Mucosa of descending colon (tissue), 3 donors: ENCODE measurements around the gene NPIPA8. TPM values are rescaled to one million over a fixed set of nuclear protein-coding genes. Genes with fewer than 3 reads are reported as not detected.
A peak's percentile ranks its signal among the peaks of the same experiment; 100 is the strongest.
"Not testable (repeated sequence)": the region's sequence is repeated elsewhere in the genome, so short reads cannot be mapped to it uniquely, and the experiment has no call there.

ENCODE experiments used
- ATAC-seq: fragments of 200-7000 bp; cut with Tn5 transposase; one replicate; pipeline ENCODE4 v1.9.1; 2020; ENCODE audit warnings: mild to moderate bottlenecking, moderate library complexity
- DNase-seq, 3 donors: peaks; one replicate each; pipeline ENCODE4 v3.0.0-alpha.2; 2020
- H3K36me3 ChIP-seq: fragments of 200-600 bp; one replicate; pipeline ENCODE4 v1.8.0; 2021; ENCODE audit warnings: low read depth, mild to moderate bottlenecking
- H3K4me1 ChIP-seq: fragments of 200-600 bp; one replicate; pipeline ENCODE4 v1.8.0; 2021; ENCODE audit warnings: low read depth, mild to moderate bottlenecking
- H3K4me3 ChIP-seq: fragments of 200-600 bp; one replicate; pipeline ENCODE4 v1.8.0; 2021; ENCODE audit warnings: mild to moderate bottlenecking
- H3K9me3 ChIP-seq: fragments of 200-600 bp; one replicate; pipeline ENCODE4 v1.8.0; 2021; ENCODE audit warnings: mild to moderate bottlenecking
- intact Hi-C, 2 donors: fragments of 100-400 bp; cut with DNase I in 1 of 2; cut with micrococcal nuclease in 1 of 2; formaldehyde crosslinking; loops; one replicate each; pipeline versions ENCODE4 v1.11.0 to v1.11.1; 2022; cut with DNase I, micrococcal nuclease
- long read RNA-seq, 2 donors: library from polyadenylated mRNA; unstranded; transcript quantifications; one replicate each; pipeline ENCODE4 v2.0.0, GENCODE V29; 2019 to 2021
- total RNA-seq, 3 donors: library from RNA; stranded (reverse); fragmentation: NEBNext Ultra II Directional in 2 of 3; extraction: Animal tissue kit (Norgen Biotek cat#: 25700) in 2 of 3; gene quantifications; one replicate each; pipeline versions ENCODE4 v1.2.1 to v1.2.4, GENCODE V29; 2021 to 2023
- donor health status: DM: no; HTN: no; CAD: no; lungs with moderate emphysema.
- donor health status: DM: no; HTN: no; CAD: no.
- donor health status: DM: no; HTN: yes; CAD: no.

Gene NPIPA8
- total RNA-seq, result 1 to 10 TPM in 1 of 3 donors, under 1 TPM in 1, not detected in 1; 0.67 to 1.2 TPM
- long read RNA-seq, donor 1, partial matches to known transcripts, result 0 of 1 reads
- long read RNA-seq, donor 1, other reads (novel, unspliced or antisense), result 1 of 1 reads
- long read RNA-seq, donor 2, result 0 reads

DNA sequence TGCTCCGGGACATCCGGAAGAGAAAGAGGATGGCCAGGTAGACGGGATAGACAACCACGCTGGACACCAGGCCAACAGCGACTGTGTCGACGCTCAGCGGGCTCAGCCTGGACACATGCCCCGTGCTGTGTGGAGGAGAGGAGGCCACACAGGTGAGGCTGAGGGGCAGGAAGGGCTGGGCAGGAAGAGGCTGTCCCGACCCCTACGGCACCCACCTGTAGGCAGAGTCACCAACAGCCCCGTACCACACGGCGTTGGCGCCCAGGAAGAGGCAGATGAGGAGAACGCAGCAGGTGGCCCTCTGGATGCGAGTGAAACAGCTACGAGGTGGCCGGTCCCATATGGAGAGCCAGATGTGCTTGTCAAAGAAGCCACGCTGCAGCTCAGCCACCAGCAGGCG lies at the start of gene NPIPA8:
Gene NPIPA8 (minus strand): TSS at position 101 of the 400 bp plus-strand sequence. CDS start 4,074 bp downstream, outside the sequence.
- intact Hi-C loops, H3K4me1 ChIP-seq, ATAC-seq, H3K9me3 ChIP-seq, H3K4me3 ChIP-seq, DNase-seq, H3K36me3 ChIP-seq: not testable (repeated sequence)

DNA sequence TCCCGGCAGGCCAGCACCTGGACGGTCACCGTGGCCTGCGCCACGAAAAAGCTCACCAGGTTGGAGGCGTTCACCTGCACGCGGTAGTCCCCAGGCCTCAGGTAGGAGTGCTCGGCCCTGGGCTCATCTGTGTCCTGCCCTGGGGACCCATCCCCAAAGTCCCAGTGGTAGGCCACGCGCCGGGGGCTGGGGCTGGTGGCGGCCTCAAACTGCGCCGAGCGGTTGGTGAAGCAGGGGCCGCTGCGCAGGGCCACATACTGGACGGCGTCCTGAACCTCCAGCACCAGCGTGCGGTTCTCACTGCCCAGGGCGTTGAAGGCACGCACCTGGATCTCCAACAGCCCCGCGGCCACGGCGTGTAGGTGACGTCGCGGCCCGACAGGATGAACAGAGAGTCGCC lies 48.7 kb upstream of the NPIPA8 start:
- ATAC-seq, H3K36me3 ChIP-seq, intact Hi-C loops, H3K9me3 ChIP-seq, H3K4me1 ChIP-seq, H3K4me3 ChIP-seq: not testable (repeated sequence)
- DNase-seq, result peak in 1 of 3 donors; percentile 3

DNA sequence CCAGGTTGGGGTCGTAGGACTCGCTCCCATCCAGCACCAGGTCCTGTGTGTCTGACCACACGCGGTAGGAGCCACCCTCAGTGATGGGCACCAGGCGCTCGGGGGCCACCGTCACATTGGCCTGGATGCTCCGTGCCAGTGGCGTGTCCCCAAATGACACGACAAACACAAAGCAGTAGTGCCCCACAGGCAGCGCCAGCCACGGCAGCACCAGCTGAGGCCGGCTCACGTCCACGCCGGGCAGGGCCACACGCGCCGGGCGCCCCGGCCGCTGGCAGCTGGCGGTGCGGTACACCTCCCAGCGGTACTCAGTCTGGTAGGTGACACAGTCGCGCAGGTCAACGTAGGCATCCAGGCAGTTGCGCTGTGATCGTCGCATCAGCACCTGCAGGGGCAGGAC lies 48.3 kb upstream of the NPIPA8 start:
- H3K4me1 ChIP-seq, intact Hi-C loops, ATAC-seq, H3K36me3 ChIP-seq, H3K4me3 ChIP-seq, H3K9me3 ChIP-seq: not testable (repeated sequence)
- DNase-seq, result peak in 1 of 3 donors; percentile 6

DNA sequence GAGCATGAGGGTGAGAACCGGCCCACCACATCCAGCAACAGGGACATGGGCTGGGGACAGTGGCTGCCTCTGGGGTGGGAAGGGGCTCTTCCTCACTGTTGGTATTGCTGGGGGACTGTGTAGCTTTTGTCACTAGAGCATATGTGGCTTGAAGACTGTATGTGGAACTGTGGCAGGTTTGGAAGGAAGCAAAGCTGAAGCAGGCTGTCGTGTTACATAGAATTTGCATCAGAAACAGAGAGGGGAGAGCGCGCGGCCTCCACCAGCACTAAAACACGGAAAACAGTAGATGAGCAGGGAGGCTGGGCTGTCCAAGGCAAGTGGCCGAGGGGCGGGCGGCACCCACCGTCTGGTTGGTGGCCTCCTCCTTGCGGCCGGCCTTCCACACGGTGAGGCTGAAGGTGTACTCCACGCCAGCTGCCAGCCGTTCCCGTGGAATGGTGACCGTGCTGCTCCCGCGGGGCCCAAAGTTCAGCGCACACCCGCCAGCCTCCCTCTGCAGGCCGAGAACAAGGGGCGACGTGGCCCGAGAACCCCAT lies 47.6 kb upstream of the NPIPA8 start:
- H3K9me3 ChIP-seq, ATAC-seq, intact Hi-C loops, DNase-seq, H3K4me1 ChIP-seq, H3K36me3 ChIP-seq, H3K4me3 ChIP-seq: not testable (repeated sequence)

DNA sequence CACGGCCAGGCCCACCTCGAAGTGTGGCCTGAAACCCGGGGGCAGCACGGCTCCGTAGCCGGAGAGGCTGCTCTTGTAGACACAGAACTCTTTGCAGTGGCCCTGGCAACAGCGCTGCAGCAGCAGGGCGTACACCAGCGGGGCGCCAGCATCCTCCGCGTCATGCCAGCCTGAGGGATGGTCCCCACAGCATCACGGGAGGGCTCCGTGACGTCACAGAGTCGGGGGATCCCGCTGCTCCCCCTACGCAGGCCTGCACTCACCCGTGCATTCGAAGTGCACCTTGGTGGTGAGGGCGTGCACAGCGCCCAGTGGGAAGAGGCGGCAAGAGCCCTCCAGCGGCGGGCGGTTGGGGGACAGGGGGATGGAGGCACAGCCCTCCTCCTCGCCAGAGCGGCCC lies 46.2 kb upstream of the NPIPA8 start:
- H3K4me3 ChIP-seq, H3K36me3 ChIP-seq, H3K9me3 ChIP-seq, intact Hi-C loops, H3K4me1 ChIP-seq, ATAC-seq: not testable (repeated sequence)
- peak in 1 of 3 donors; percentile 18 for DNase-seq

DNA sequence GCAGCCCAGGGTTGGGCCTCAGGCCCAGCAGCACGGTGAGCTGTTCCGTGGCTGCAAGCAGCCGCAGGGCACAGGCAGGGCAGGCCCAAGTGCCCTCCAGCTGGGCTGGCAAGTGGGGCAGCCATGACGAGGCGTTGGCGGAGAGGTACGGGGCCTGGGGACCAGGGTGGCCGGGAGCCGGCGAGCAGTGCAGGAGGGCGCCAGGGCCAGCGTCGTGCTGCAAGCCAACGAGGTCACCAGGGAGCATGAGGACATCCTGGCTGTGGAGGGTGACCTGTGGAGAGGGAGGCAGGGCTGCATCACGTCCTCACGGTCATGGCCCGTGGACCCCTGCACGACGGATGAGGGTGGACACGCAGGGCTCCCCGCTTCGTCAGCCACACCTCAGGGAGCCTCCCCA lies 11.2 kb upstream of the NPIPA8 start:
- intact Hi-C loops, H3K4me3 ChIP-seq, ATAC-seq, H3K9me3 ChIP-seq, H3K4me1 ChIP-seq, H3K36me3 ChIP-seq: not testable (repeated sequence)
- peak in 2 of 3 donors; percentile 5 to 6 for DNase-seq

DNA sequence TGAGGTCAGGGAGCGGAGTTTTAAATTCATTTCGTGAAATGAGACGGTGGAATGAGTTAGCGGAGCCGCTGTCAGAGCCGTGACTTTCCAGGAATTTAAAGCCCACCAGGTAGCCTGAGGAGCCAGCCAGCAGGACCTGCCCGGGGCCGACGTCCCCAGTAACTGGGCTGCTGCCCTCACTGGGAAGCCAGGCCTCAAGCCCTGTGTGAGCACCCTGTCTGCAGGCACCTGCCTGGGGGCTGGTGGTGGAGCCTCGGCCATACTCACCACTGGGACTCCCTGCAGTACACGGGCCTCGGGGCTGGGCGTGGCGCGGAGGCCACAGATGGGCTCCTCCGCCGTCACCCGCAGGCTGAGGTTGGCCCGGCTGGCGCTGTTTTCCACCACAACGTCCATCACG lies 10.5 kb upstream of the NPIPA8 start:
- ATAC-seq, H3K4me1 ChIP-seq, intact Hi-C loops, H3K36me3 ChIP-seq, H3K4me3 ChIP-seq, H3K9me3 ChIP-seq: not testable (repeated sequence)
- peak in 2 of 3 donors; percentile 7 to 10 for DNase-seq

DNA sequence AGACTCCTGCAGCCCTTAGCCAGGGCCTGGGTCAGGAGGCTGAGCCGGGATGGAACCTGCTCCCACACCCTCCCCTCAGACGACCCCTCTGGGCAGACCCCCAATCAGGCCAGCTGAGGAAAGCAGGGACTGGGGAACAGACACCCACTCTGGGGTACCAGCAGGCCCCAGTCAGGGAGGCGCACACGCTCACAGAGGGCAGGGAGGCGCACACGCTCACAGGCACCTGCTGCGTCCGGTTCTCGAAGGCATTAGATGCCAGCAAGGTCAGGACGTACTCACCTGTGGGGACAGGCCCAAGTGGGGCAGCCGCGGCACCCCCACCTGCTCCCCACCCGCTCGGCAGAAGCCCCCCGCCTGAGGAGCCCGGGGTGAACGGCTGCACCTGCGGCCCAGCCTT lies 8.1 kb upstream of the NPIPA8 start:
- ATAC-seq, intact Hi-C loops, DNase-seq, H3K4me3 ChIP-seq, H3K36me3 ChIP-seq, H3K4me1 ChIP-seq, H3K9me3 ChIP-seq: not testable (repeated sequence)

DNA sequence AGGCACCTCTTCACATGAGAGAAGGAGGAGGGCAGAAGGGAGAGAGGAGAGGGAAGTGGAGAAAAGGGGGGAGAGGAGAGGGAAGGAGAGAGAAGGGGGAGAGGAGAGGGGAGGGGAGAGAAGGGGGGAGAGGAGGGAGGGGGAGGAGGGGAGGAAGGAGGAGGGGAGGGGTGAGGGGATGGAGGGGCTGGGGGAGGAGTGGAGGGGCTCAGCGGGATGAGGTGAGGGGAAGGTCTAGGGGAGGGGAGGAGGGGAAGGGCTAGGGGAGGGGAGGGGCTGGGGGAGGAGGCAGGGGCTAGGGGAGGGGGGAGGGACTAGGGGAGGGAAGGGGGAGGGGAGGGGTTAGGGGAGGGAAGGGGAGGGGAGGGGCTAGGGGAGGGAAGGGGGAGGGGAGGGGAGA lies 5.5 kb upstream of the NPIPA8 start:
- intact Hi-C loops, H3K4me3 ChIP-seq, H3K36me3 ChIP-seq, H3K4me1 ChIP-seq, DNase-seq, H3K9me3 ChIP-seq, ATAC-seq: not testable (repeated sequence)

DNA sequence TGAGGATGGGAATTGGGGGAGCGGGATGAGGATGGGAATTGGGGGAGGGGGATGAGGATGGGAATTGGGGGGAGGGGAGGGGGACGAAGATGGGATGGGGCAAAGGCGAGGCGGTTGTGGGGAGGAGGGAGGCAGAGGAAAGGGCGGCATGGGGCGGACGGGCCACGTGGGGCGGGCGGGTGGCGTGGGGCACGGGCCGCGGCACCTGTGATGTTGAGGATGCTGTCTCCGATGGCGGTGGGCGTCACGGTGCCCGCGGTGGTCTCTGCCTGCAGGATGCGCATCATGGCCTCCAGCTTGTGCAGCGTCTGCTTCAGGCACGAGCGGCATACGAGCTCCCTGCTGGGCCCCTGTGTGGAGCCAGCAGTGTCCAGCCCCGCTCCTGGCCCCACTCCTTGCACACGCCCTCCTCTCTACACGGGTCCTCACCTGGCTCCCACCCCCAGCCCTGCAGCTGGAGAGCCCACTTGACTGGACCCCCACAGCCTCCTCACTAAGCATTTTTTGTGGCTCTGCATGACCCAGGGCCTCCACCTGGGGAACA lies 5.0 kb upstream of the NPIPA8 start:
- peak; percentile 31 for ATAC-seq
- H3K4me3 ChIP-seq, H3K36me3 ChIP-seq, H3K4me1 ChIP-seq, H3K9me3 ChIP-seq, intact Hi-C loops: not testable (repeated sequence)
- peak in 1 of 3 donors; percentile 1 for DNase-seq

DNA sequence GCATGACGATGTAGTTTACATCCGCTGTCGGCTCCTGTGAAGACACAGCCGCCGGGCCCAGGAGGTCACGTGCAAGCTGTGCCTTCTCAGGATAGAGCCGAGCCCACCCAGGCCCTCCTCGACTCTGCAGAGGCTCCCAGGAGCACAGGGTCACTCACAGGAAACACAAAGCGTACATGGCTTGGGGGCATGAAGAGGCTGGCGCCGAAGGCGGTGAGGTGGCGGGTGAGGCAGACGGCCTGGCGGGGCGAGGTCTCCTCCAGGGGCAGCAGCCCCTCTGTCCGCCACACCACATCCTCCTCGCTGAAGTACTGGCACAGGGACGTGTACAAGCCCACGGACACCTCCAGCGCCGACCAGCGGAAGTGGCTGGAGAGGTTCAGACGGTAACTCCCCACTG lies 2.7 kb upstream of the NPIPA8 start:
- intact Hi-C loops, H3K9me3 ChIP-seq, H3K4me1 ChIP-seq, ATAC-seq, H3K36me3 ChIP-seq, H3K4me3 ChIP-seq: not testable (repeated sequence)
- peak in 1 of 3 donors; percentile 21 for DNase-seq

DNA sequence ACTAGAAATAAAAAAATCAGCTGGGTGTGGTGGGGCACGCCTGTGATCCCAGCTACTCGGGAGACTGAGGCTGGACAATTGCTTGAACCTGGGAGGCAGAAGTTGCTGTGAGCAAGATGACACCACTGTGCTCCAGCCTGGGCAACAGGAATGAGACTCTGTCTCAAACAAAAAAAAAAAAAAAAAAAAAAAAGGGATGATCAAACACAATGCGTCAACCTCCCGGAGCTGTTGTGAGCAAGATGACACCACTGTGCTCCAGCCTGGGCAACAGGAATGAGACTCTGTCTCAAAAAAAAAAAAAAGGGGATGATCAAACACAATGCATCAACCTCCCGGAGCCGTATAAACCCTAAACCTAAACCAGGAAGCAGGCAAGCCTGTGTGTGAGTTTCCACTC lies 24.7 kb downstream of the NPIPA8 start:
- H3K36me3 ChIP-seq, DNase-seq, intact Hi-C loops, ATAC-seq, H3K4me3 ChIP-seq, H3K4me1 ChIP-seq, H3K9me3 ChIP-seq: not testable (repeated sequence)

DNA sequence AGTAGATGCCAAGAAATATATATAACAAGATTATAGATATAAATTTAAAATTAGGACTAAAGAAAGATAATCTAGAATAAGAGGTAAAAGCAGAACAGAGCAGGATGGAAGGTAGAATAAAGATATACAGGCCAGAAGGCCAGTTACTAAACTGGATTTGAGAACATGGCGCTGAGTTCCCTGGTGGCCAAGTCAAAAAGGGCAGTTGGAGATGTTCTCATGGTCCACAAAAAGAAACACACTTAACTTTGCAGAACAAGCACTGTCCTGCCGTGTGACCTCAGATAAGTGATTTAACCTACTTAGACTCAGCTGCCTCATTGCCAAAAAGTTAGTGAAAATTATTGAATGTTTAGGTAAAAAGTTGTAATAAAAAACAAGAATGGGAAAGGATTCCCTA lies 27.4 kb downstream of the NPIPA8 start:
- H3K9me3 ChIP-seq, intact Hi-C loops, H3K4me1 ChIP-seq, ATAC-seq, H3K4me3 ChIP-seq, DNase-seq, H3K36me3 ChIP-seq: not testable (repeated sequence)

DNA sequence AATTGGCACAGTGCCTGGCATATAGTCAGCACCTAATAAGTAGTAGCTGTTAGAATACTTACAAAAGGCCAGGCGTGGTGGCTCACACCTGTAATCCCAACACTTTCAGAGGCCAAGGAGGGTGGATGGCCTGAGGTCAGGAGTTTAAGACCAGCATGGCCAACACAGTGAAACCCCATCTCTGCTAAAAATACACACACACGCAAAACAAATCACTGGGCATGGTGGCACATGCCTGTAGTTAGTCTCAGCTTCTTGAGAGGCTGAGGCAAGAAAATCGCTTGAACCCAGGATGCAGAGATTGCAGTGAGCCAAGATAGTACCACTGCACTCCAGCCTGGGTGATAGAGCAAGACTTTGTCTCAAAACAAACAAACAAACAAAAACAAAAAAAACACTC lies 29.3 kb downstream of the NPIPA8 start:
- intact Hi-C loops, H3K4me3 ChIP-seq, H3K9me3 ChIP-seq, ATAC-seq, DNase-seq, H3K4me1 ChIP-seq, H3K36me3 ChIP-seq: not testable (repeated sequence)

DNA sequence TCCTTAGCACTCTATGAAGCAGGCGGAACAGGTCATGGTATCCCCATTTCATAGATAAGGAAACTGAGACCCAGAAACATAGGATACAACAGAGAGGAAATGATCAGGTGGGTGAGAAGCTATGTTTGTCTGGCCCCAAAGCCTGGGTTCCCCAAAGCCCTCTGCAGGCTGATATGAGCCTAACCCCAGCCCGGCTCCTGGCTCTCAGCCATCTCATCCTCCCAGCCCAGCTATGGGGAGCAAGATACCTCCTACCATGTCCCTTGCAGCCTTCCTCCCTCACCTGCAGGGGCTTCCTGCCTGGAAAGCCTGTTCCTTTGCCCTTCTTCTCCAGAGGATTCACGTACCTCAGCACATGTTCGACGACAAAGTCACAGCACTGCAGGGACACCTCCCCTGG lies 30.5 kb downstream of the NPIPA8 start:
- intact Hi-C loops, H3K9me3 ChIP-seq, ATAC-seq, DNase-seq, H3K4me1 ChIP-seq, H3K36me3 ChIP-seq, H3K4me3 ChIP-seq: not testable (repeated sequence)
